Suppressor macrophage treated with lipopolysaccharide for 1 hour (primary cell): ENCODE measurements around the gene LRRC7.
"Not testable (repeated sequence)": the region's sequence is repeated elsewhere in the genome, so short reads cannot be mapped to it uniquely, and the experiment has no call there.

Experiments
- DNase-seq, 3 donors: peaks; one replicate each; pipeline ENCODE4 v3.0.0-alpha.2; 2020 to 2022

Gene LRRC7

GRCh38 chr1:69987881-69988280 lies 420.2 kb downstream of the LRRC7 start:
- peak in 1 of 3 donors; percentile 17 for DNase-seq

GRCh38 chr1:69991644-69992043 lies 423.9 kb downstream of the LRRC7 start:
- DNase-seq: no peak

- no peak for DNase-seq
Observed at GRCh38 chr1:69992594-69992993, 424.9 kb downstream of the LRRC7 start.

- no peak for DNase-seq
Observed at GRCh38 chr1:69993810-69994209, 426.1 kb downstream of the LRRC7 start.

GRCh38 chr1:69994241-69994640 lies 426.5 kb downstream of the LRRC7 start:
- DNase-seq: no peak

- DNase-seq: no peak
Observed at GRCh38 chr1:69998847-69999246, 431.1 kb downstream of the LRRC7 start.

GRCh38 chr1:70003211-70003908 lies 435.6 kb downstream of the LRRC7 start:
- DNase-seq: peak; percentile 4 to 43 (median 20)

- DNase-seq: no peak
Observed at GRCh38 chr1:70005386-70006034, 437.8 kb downstream of the LRRC7 start.

- DNase-seq: no peak
Observed at GRCh38 chr1:70008660-70009059, 440.9 kb downstream of the LRRC7 start.

- DNase-seq: no peak
Observed at GRCh38 chr1:70017770-70018169, 450.0 kb downstream of the LRRC7 start.

- DNase-seq: no peak
Observed at GRCh38 chr1:70024272-70024671, 456.6 kb downstream of the LRRC7 start.

GRCh38 chr1:70025052-70025451 lies 457.3 kb downstream of the LRRC7 start:
- no peak for DNase-seq

- DNase-seq: no peak
Observed at GRCh38 chr1:70025846-70026245, 458.1 kb downstream of the LRRC7 start.

- DNase-seq: no peak
Observed at GRCh38 chr1:70033266-70033873, 465.6 kb downstream of the LRRC7 start.

- DNase-seq: no peak
Observed at GRCh38 chr1:70033936-70034335, 466.2 kb downstream of the LRRC7 start.

GRCh38 chr1:70034403-70034802 lies 466.7 kb downstream of the LRRC7 start:
- DNase-seq: no peak

GRCh38 chr1:70038025-70038424 lies 470.3 kb downstream of the LRRC7 start:
- DNase-seq: no peak

GRCh38 chr1:70039485-70039884 lies 471.8 kb downstream of the LRRC7 start:
- no peak for DNase-seq

GRCh38 chr1:70041317-70042045 lies 473.8 kb downstream of the LRRC7 start:
- DNase-seq: peak in 1 of 3 donors; percentile 14

GRCh38 chr1:70042090-70042731 lies 474.5 kb downstream of the LRRC7 start:
- peak in 1 of 3 donors; percentile 23 for DNase-seq

- no peak for DNase-seq
Observed at GRCh38 chr1:70043804-70044203, 476.1 kb downstream of the LRRC7 start.

- no peak for DNase-seq
Observed at GRCh38 chr1:70044832-70045231, 477.1 kb downstream of the LRRC7 start.

- not testable (repeated sequence) for DNase-seq
Observed at GRCh38 chr1:70045581-70045980, 477.9 kb downstream of the LRRC7 start.
